ENCODE measurements around the gene GZMH.
"Not testable (repeated sequence)": the region's sequence is repeated elsewhere in the genome, so short reads cannot be mapped to it uniquely, and the experiment has no call there.

GZMH gene

DNA sequence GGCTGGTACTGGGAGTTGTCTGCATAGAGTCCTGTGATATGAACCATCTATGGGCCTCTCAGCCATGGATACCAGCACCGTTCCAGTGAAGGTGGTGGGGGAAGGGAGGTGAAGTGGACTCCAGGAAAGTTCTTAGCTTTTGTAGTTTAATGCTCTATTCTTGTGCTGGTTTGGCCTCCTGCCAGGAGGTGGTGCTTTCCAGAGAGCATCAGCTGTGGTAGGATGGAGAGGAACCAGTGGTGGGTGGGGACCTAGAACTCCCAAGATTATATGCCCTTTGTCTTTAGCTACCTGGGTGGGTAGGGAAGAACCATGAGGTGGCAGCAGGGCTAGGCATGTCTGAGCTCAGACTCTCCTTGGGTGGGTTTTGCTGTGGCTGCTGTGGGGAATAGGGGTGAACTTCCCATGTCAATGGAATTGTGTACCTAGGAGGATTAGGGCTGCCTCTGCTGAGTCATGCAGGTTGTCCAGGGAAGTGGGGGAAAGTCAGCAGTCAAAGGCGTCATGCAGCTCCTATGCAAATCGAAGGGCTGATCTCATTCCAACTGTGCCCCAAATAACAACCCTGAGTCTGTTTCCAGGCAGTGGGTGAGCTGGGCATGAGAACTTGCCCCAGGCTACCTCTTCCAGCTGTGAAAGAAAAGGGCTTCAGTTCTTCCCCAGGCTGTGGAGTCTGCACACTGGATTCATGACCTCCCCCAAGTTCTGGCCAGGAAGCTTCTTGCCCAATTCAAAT, 14.2 kb downstream of the GZMH start:
- no peak for DNase-seq

DNA sequence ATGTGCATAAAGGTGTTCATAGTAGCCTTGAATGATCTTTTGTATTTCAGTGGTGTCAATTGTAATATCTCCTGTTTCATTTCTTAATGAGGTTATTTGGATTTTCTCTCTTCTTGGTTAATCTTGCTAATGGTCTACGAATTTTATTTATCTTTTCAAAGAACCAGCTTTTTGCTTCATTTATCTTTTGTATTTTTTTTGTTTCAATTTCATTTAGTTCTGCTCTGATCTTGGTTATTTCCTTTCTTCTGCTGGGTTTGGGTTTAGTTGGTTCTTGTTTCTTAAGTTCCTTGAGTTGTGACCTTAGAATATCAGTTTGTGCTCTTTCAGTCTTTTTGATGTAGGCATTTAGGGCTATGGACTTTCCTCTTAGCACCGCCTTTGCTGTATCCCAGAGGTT, 18.5 kb downstream of the GZMH start:
- DNase-seq = not testable (repeated sequence)

DNA sequence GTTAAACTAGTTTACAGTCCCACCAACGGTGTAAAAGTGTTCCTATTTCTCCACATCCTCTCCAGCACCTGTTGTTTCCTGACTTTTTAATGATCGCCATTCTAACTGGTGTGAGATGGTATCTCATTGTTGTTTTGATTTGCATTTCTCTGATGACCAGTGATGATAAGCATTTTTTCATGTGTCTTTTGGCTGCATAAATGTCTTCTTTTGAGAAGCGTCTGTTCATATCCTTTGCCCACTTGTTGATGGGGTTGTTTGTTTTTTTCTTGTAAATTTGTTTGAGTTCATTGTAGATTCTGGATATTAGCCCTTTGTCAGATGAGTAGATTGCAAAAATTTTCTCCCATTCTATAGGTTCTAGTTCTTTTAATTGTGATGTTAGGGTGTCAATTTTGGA, 25.1 kb downstream of the GZMH start:
- DNase-seq = not testable (repeated sequence)

DNA sequence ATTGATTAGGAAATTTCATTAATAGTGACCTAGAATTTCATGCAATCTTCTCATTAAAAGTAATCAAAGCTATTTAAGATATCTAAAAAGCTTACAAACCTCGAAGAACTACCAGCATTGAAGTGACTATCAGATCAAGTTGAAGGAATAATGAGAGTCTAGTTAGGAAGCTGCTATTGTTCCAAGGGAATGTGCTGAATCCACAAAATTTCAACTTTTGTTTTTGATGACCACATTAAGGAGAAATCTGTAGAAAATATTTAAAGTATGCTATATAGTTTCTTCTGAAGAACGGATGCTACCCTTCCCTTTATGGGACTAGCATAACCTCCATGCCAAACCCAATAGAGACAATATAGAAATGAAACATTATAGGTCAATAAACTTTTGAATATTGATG, 30.9 kb downstream of the GZMH start:
- no peak for DNase-seq

DNA sequence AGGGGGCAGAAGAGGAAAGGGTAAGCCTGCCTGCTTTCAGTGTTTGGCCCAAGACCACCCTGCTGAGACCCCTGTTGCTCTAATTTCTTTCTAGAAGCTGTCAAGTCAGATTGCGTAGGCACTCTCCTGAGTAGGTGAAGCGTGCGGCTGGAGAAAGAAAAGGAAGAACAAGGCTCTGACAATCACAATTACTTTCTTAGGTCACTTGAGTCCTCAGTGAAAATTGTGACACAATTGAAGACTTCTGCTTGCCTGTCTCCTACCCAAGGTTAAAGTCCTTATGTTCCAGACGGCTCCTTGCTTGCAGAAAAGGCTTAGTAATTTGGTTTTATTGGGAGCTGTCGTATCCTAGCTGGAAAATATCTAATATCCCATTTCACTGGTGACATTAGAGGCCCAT, 32.7 kb downstream of the GZMH start:
- DNase-seq = no peak

DNA sequence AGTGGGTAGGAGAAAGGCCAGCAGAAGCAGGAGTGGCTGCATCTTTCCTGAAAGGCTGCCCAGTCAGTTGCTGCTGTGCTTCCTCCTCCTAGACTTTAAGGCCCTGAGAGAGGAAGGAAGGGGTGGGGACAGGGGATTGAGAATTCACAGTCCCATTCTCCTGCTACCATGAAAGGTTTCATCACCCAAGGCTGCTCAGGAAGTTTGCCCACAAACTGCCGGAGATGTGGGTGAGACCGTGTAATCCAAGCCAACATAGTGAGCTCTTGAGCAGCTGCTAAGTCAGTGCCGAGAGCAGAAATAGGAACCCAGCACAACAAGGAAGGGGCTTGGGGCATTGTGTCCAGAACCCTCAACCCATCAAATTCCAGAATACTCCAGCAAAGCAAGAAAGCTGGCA, 33.3 kb downstream of the GZMH start, which contains the start of gene CTSG:
CTSG (minus strand) TSS at position 69 of the 400 bp plus-strand sequence; CDS start at position 42, 27 bp downstream.
- no peak for DNase-seq

DNA sequence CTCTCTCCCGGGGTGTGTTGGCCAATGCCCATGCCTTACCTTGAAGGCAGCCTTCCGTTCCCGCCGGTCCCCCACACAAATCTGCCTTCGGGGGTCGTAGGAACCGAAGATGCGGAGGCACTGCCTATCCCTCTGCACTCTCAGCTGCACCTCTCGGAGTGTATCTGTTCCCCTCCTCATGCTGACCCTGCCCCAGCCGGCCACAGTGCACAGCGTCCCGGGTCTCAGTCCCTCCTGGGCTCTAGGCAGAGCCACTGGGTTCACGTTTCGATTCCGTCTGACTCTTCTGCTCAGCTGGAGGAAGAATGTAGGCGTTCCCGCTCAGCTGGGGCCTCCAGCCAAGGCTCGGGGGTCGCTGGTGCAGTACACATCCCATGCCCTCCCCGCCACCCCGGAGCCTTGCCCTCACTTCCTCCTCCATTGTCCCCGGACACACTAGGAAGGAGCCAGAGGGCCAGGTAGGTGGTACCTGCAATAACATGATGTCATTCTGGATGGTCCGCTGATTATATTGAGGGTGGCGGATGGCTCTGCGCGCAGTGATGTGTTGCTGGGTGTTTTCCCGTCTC, 35.2 kb downstream of the GZMH start:
- DNase-seq = no peak

DNA sequence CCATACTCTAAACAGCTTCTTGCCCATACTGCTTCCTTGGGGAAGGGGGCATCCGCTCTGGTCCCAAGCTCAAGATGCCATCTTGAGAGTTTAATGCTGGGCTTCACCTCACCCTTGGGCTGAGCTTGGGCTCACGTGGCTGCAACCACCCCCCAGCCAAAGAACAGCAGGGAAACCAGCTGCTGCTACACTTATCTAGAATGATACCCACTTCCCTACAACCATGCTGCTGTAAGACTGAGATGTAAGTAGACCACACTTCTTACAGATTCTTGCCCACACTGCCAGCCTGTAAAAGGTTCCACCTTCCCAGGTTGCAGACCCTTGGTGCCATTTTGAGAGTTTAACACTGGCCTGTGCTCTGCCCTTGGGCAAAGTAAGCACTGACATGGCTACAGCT, 43.2 kb downstream of the GZMH start:
- no peak for DNase-seq

DNA sequence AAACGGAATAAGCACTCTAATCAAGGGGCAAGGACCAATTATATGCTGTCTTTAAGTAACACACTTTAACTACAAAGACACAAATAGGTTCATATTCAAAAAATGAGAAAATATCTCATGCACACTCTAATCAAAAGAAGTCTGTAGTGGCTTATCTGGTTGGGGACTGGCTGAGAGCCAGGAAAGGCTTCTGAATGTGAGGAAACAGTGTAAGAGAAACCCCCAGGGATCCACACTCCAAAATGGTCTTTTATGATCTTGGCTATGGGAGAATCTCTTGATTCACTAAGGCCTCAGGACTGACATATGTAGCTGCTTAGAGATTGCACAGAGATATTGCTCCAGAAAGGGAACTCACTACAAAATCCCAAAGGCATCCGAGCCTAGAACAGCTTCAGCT, 43.7 kb downstream of the GZMH start:
- DNase-seq = peak; percentile 1

DNA sequence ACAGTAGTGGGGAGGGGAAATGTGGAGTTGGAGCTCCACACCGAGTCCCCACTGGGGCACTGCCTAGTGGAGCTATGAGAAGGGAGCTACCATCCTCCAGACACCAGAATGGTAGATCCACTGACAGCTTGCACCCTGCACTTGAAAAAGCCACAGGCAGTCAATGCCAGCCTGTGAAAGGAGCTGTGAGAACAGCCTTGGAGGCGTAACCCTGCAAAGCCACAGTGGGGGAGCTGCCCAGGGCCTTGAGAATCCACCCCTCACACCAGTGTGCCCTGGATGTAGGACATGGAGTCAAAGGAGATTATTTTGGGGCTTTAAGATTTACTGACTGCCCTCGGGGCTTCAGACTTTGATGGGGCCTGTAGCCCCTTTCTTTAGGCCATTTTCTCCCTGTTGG, 46.0 kb downstream of the GZMH start:
- no peak for DNase-seq

DNA sequence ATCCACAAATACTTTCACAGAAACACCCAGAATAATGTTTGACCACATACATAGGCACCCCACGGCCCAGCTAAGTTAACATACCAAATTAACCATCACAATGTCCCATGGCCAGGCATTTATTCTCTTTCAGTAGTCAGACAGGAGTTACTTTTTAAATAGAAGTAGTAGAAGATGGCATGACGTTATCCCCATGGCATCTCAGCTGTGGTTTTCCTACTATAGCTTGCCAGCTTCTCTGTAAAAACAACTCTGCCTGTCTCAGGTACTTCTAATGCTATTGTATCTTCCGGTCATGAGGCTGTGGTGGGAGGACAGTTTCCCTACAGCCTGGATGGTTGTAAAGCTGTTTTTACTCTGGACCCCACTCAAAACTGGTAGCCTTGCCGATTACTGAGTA, 52.7 kb downstream of the GZMH start:
- DNase-seq = no peak
